ENCODE measurements around the gene TADA2A.

GRCh38 chr17:37450112-37450511 is 43.4 kb downstream of the TADA2A start:
- TF ChIP-seq POLR2AphosphoS5 (IDR thresholded peaks at IDR 0.05; ENCODE audit: low read depth, low read length) = no peak
- TF ChIP-seq POLR2A (IDR thresholded peaks at IDR 0.05; ENCODE audit: low read depth, low read length) = no peak
- no peak for TF ChIP-seq TAF1 (IDR thresholded peaks at IDR 0.05; ENCODE audit: low read depth, low read length)
- TF ChIP-seq PAX5 (IDR thresholded peaks at IDR 0.05; ENCODE audit: insufficient read depth, low read length, severe bottlenecking) = no peak
- TF ChIP-seq POU2F2 (IDR thresholded peaks at IDR 0.05; ENCODE audit: low read depth, low read length) = no peak

Measured in GM12891 (cell line).